Kidney (tissue), 14 donors: Measurements from ENCODE around the gene S1PR5. TPM values are rescaled to one million over a fixed set of nuclear protein-coding genes. Genes with fewer than 3 reads are reported as not detected.
"Not testable (repeated sequence)": the region's sequence is repeated elsewhere in the genome, so short reads cannot be mapped to it uniquely, and the experiment has no call there.

Experiments
- DNase-seq, 5 donors: peaks; one replicate each; pipeline ENCODE4 v3.0.0-alpha.2; 2013 to 2020
- FAIRE-seq: peaks from 2 replicates; lab custom pipeline; 2012; peaks lifted over from hg19 to GRCh38; lab: Jason Lieb, UNC
- H3K27ac ChIP-seq, 2 donors: one replicate each; pipeline ENCODE4 v1.7.0; 2013; ENCODE audit warnings: low read depth in 2 of 2, low read length in 2 of 2, inconsistent platforms in 1 of 2
- H3K27me3 ChIP-seq: one replicate; pipeline ENCODE4 v1.7.1; 2013; ENCODE audit warnings: low read length, inconsistent platforms; ENCODE audit not compliant: control insufficient read depth, insufficient read depth
- H3K36me3 ChIP-seq, 3 donors: one replicate each; pipeline versions ENCODE4 v1.7.0 to v1.7.1; 2013; ENCODE audit warnings: low read length in 3 of 3, control low read depth in 1 of 3, inconsistent platforms in 1 of 3; ENCODE audit not compliant: insufficient read depth in 3 of 3, control insufficient read depth in 2 of 3
- H3K4me1 ChIP-seq, 3 donors: one replicate each; pipeline versions ENCODE4 v1.7.0 to v1.7.1; 2013; ENCODE audit warnings: low read length in 3 of 3, inconsistent platforms in 1 of 3, low read depth in 1 of 3; ENCODE audit not compliant: control insufficient read depth in 2 of 3, insufficient read depth in 2 of 3
- H3K4me3 ChIP-seq, 3 donors: one replicate each; pipeline versions ENCODE4 v1.7.0 to v1.8.1; 2013; ENCODE audit warnings: low read length in 3 of 3, control low read depth in 1 of 3, inconsistent platforms in 1 of 3
- H3K9ac ChIP-seq, 3 donors: one replicate each; pipeline versions ENCODE4 v1.7.0 to v1.7.1; 2013; ENCODE audit warnings: low read length in 3 of 3, control low read depth in 1 of 3, inconsistent platforms in 1 of 3
- H3K9me3 ChIP-seq, 3 donors: one replicate each; pipeline versions ENCODE4 v1.7.0 to v1.7.1; 2013; ENCODE audit warnings: low read length in 3 of 3, control low read depth in 1 of 3, inconsistent platforms in 1 of 3; ENCODE audit not compliant: control insufficient read depth in 2 of 3, insufficient read depth in 1 of 3
- intact Hi-C: fragments of 100-400 bp; cut with DNase I; formaldehyde crosslinking; loops from one replicate; pipeline ENCODE4 v1.11.1; 2022
- polyA plus RNA-seq: library from polyadenylated mRNA; stranded (reverse); fragments of 350-450 nt; fragmentation: Illumina TruSeq; extraction: RNeasy Lipid Tissue Mini Kit (QIAGEN cat#74804); gene quantifications from one replicate; pipeline ENCODE4 v1.2.3, GENCODE V29; 2014; ENCODE audit warnings: low read depth, low replicate concordance; ENCODE audit not compliant: insufficient read depth
- total RNA-seq: library from RNA; stranded (reverse); fragmentation: NEBNext Ultra II Directional; extraction: Animal tissue kit (Norgen Biotek cat#: 25700); gene quantifications from one replicate; pipeline ENCODE4 v1.2.1, GENCODE V29; 2021
- TF ChIP-seq, protein P1 (sequence below): IDR thresholded peaks from 3 replicates; pipeline ENCODE4 v1.5.1; 2012; ENCODE audit warnings: mild to moderate bottlenecking, moderate library complexity, borderline replicate concordance; ENCODE audit not compliant: insufficient read depth; ENCODE audit errors: extremely low read depth
- donor health status: control.
- donor health status: control.
- donor health status: control.
- donor health status: control.
- donor health status: control.
- donor health status: DM: yes; HTN: yes; CAD: no.
- donor health status: Normal renal cell carcinoma (clear cell type).

Gene S1PR5
- total and polyA plus RNA-seq, 2 donors from 2014 or later: 0.69 to 0.84 TPM

- H3K4me3 ChIP-seq: peak overlapping the region; percentile 10 to 92 (median 11)
- FAIRE-seq (no peak), DNase-seq (no peak)
- H3K9me3 ChIP-seq: no peaks in the 10 kb centered on the region
- TF ChIP-seq, protein P1, sequence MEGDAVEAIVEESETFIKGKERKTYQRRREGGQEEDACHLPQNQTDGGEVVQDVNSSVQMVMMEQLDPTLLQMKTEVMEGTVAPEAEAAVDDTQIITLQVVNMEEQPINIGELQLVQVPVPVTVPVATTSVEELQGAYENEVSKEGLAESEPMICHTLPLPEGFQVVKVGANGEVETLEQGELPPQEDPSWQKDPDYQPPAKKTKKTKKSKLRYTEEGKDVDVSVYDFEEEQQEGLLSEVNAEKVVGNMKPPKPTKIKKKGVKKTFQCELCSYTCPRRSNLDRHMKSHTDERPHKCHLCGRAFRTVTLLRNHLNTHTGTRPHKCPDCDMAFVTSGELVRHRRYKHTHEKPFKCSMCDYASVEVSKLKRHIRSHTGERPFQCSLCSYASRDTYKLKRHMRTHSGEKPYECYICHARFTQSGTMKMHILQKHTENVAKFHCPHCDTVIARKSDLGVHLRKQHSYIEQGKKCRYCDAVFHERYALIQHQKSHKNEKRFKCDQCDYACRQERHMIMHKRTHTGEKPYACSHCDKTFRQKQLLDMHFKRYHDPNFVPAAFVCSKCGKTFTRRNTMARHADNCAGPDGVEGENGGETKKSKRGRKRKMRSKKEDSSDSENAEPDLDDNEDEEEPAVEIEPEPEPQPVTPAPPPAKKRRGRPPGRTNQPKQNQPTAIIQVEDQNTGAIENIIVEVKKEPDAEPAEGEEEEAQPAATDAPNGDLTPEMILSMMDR: no peak
- peak overlapping the region in 1 of 2 donors; percentile 87 for H3K27ac ChIP-seq
- H3K27me3 ChIP-seq: no peaks in the 10 kb centered on the region
- H3K36me3 ChIP-seq: peaks cover 0 to 12% (median 6%) of the 10 kb centered on the region in 3 donors
- intact Hi-C loops: no loop called here
- H3K9ac ChIP-seq: no peak overlapping the region
- H3K4me1 ChIP-seq: peaks cover 0 to 6% (median 0%) of the 10 kb centered on the region in 3 donors
Observed at GRCh38 chr19:10543059-10543419, 25.8 kb upstream of the S1PR5 start.

GRCh38 chr19:10539016-10539415, 21.8 kb upstream of the S1PR5 start:
- H3K4me1 ChIP-seq, H3K9ac ChIP-seq, H3K9me3 ChIP-seq, intact Hi-C loops, H3K36me3 ChIP-seq, H3K27ac ChIP-seq, FAIRE-seq, DNase-seq, H3K4me3 ChIP-seq, H3K27me3 ChIP-seq: not testable (repeated sequence)

DNA sequence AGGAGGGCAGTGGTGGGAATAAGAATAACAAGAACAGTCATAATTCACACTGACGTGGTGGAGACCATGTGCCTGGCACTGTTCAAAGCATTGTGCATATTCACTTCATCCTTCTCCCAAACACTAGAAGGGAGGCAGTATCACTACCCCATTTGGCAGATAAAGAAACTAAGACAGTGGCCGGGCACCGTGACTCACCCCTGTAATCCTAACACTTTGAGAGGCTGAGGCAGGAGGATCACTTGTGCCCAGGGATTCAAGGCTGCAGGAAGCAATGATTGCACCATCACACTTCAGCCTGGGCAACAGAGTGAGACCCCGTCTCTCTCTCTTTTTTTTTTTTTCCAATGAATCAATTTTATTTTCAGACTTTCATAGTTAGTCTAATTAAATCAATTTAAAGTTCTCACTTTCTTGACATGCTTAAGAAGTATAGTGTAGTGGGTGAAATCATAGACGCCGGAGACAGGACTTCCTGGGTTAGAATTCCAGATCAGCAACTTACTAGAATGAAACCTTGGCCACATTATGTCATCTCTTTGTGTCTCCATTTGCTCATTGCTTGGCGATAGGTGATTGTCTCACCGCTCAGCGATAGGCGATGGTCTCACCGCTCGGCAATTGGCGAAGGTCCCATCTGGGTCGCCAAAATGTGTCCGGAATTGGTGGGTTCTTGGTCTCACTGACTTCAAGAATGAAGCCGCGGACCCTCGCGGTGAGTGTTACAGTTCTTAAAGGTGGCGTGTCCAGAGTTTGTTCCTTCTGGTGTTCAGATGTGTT, 21.1 kb upstream of the S1PR5 start:
- peaks cover 2% of the 10 kb centered on the region for H3K27me3 ChIP-seq
- no peak overlapping the region for H3K4me3 ChIP-seq
- FAIRE-seq: no peak
- H3K9me3 ChIP-seq: no peaks in the 10 kb centered on the region
- H3K4me1 ChIP-seq: no peaks in the 10 kb centered on the region
- no peaks in the 10 kb centered on the region for H3K36me3 ChIP-seq
- intact Hi-C loops: no loop called here
- no peak for DNase-seq
- H3K9ac ChIP-seq: no peak overlapping the region
- TF ChIP-seq, protein P1: no peak
- no peak overlapping the region for H3K27ac ChIP-seq

DNA sequence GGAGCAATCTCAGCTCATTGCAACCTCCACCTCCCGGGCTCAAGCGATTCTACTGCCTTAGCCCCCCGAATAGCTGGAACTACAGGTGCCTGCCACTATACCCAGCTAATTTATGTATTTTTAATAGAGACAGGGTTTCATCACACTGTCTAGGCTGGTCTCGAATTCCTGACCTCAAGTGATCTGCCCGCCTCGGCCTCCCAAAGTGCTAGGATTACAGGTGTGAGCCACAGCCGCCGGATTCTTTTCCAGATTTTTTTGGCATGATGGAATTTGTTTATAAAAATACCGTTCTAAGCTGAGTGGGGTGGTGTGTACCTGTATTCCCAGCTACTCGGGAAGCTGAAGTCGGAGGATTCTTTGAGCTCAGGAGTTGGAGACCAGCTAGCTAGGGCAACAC, 20.4 kb upstream of the S1PR5 start:
- no peaks in the 10 kb centered on the region for H3K36me3 ChIP-seq
- peaks cover 2% of the 10 kb centered on the region for H3K27me3 ChIP-seq
- intact Hi-C loops: no loop called here
- H3K9me3 ChIP-seq: no peaks in the 10 kb centered on the region
- DNase-seq (no peak), FAIRE-seq (no peak)
- no peaks in the 10 kb centered on the region for H3K4me1 ChIP-seq
- no peak overlapping the region for H3K4me3 ChIP-seq
- no peak overlapping the region for H3K27ac ChIP-seq
- TF ChIP-seq, protein P1: no peak
- H3K9ac ChIP-seq: no peak overlapping the region
